Hindlimb muscle (tissue), 1 donor: Measurements from ENCODE around the gene STRN4. TPM values are rescaled to one million over a fixed set of nuclear protein-coding genes. Genes with fewer than 3 reads are reported as not detected.
"Not testable (repeated sequence)": the region's sequence is repeated elsewhere in the genome, so short reads cannot be mapped to it uniquely, and the experiment has no call there.

ENCODE experiments used
- DNase-seq: peaks from one replicate; pipeline ENCODE4 v3.0.0-alpha.2; 2013
- polyA plus RNA-seq: library from polyadenylated mRNA; unstranded; fragments of 120-200 nt; gene quantifications from one replicate; pipeline ENCODE4 v1.2.1, GENCODE V29; 2013; ENCODE audit not compliant: insufficient read length

The STRN4 gene
- polyA plus RNA-seq, result 54.8 TPM

- peak; percentile 72 for DNase-seq
These were observed at the start of gene STRN4 for GRCh38 chr19:46746281-46747057. Gene STRN4 (minus strand): TSS chr19:46746450. CDS start chr19:46746430, 20 bp downstream.

GRCh38 chr19:46791944-46792343, 45.7 kb upstream of the STRN4 start:
- DNase-seq, result no peak

GRCh38 chr19:46789371-46789770, 43.1 kb upstream of the STRN4 start:
- DNase-seq, result no peak

GRCh38 chr19:46788968-46789338, 42.7 kb upstream of the STRN4 start:
- no peak for DNase-seq

- peak; percentile 88 for DNase-seq
These were observed 42.2 kb upstream of the STRN4 start, which contains the start of gene SLC1A5 for GRCh38 chr19:46788262-46788967. Gene SLC1A5 (minus strand): TSS chr19:46788594. CDS start chr19:46787965, 629 bp downstream.

GRCh38 chr19:46787331-46788261, 41.3 kb upstream of the STRN4 start:
- peak; percentile 51 for DNase-seq

GRCh38 chr19:46787040-46787330, 40.7 kb upstream of the STRN4 start:
- no peak for DNase-seq

- DNase-seq, result peak; percentile 80
These were observed 40.2 kb upstream of the STRN4 start for GRCh38 chr19:46786236-46787039.

GRCh38 chr19:46785980-46786235, 39.7 kb upstream of the STRN4 start:
- no peak for DNase-seq

- DNase-seq, result no peak
These were observed 39.1 kb upstream of the STRN4 start for GRCh38 chr19:46785054-46785979.

- DNase-seq, result no peak
These were observed 38.2 kb upstream of the STRN4 start for GRCh38 chr19:46784262-46785053.

- no peak for DNase-seq
These were observed 37.4 kb upstream of the STRN4 start for GRCh38 chr19:46783670-46784069.

GRCh38 chr19:46782355-46783019, 36.2 kb upstream of the STRN4 start:
- DNase-seq, result no peak

- not testable (repeated sequence) for DNase-seq
These were observed 31.9 kb upstream of the STRN4 start for GRCh38 chr19:46777956-46778645.

GRCh38 chr19:46776927-46777911, 31.0 kb upstream of the STRN4 start:
- DNase-seq, result no peak

GRCh38 chr19:46775642-46776258, 29.5 kb upstream of the STRN4 start:
- no peak for DNase-seq

GRCh38 chr19:46773018-46773399, 26.8 kb upstream of the STRN4 start:
- no peak for DNase-seq
